HepG2 (cell line): ENCODE measurements around the gene DNAJB12. TPM values are rescaled to one million over a fixed set of nuclear protein-coding genes. Genes with fewer than 3 reads are reported as not detected.
A peak's percentile ranks its signal among the peaks of the same experiment; 100 is the strongest.

Experiments
- ARID3A ChIP-seq: IDR thresholded peaks from 2 replicates; pipeline ENCODE4 v1.6.1; 2012; ENCODE audit warnings: low read depth, low read length, improper control_type of control experiment
- ARNT ChIP-seq: fragments of 450-650 bp; IDR thresholded peaks from 2 replicates; pipeline ENCODE4 v1.6.1; 2017
- ETS1 ChIP-seq: sonication (generic); formaldehyde crosslinking; IDR thresholded peaks from 2 replicates; pipeline ENCODE4 v1.4.0; 2020; ENCODE audit warnings: missing genetic modification reagents
- FOSL2 ChIP-seq: sonication (generic); formaldehyde crosslinking; IDR thresholded peaks from 2 replicates; pipeline ENCODE4 v1.4.0; 2020; ENCODE audit warnings: missing genetic modification reagents
- FOXA3 ChIP-seq: IDR thresholded peaks from 2 replicates; pipeline ENCODE4 v1.6.1; 2016; ENCODE audit warnings: missing genetic modification reagents, missing compliant biosample characterization
- HMG20A ChIP-seq: IDR thresholded peaks from 2 replicates; pipeline ENCODE4 v1.6.1; 2016; ENCODE audit warnings: borderline replicate concordance
- HNRNPL ChIP-seq: fragments of 200-400 bp; formaldehyde crosslinking; IDR thresholded peaks from 2 replicates; pipeline ENCODE4 v1.6.1; 2017; ENCODE audit warnings: mild to moderate bottlenecking, low read depth, low read length
- IRX3 ChIP-seq: sonication (generic); formaldehyde crosslinking; IDR thresholded peaks from 2 replicates; pipeline ENCODE4 v1.8.1; 2023; ENCODE audit warnings: mild to moderate bottlenecking, low read depth, missing genetic modification reagents, borderline replicate concordance
- KAT8 ChIP-seq: IDR thresholded peaks from 2 replicates; pipeline ENCODE4 v1.6.1; 2016; ENCODE audit warnings: missing genetic modification reagents, missing compliant biosample characterization
- KDM1A ChIP-seq: IDR thresholded peaks from 2 replicates; pipeline ENCODE4 v1.6.1; 2016; ENCODE audit warnings: missing compliant biosample characterization
- KLF13 ChIP-seq: sonication (generic); formaldehyde crosslinking; IDR thresholded peaks from 2 replicates; pipeline ENCODE4 v1.4.0; 2020; ENCODE audit warnings: mild to moderate bottlenecking, missing genetic modification reagents
- MEIS2 ChIP-seq: sonication (generic); formaldehyde crosslinking; IDR thresholded peaks from 2 replicates; pipeline ENCODE4 v1.9.0; 2021; ENCODE audit warnings: mild to moderate bottlenecking, missing genetic modification reagents
- SAP130 ChIP-seq: IDR thresholded peaks from 2 replicates; pipeline ENCODE4 v1.6.1; 2016; ENCODE audit warnings: low read depth
- SETDB1 ChIP-seq: sonication (generic); formaldehyde crosslinking; IDR thresholded peaks from 2 replicates; pipeline ENCODE4 v1.5.1; 2020; ENCODE audit warnings: missing genetic modification reagents, mild to moderate bottlenecking, borderline replicate concordance
- SNAI1 ChIP-seq: sonication (generic); formaldehyde crosslinking; IDR thresholded peaks from 2 replicates; pipeline ENCODE4 v1.5.0; 2020; ENCODE audit warnings: mild to moderate bottlenecking, missing genetic modification reagents, borderline replicate concordance
- SUZ12 ChIP-seq: fragments of 150-350 bp; IDR thresholded peaks from 2 replicates; pipeline ENCODE4 v1.6.1; 2014; ENCODE audit warnings: low read depth, low read length
- TAF1 ChIP-seq: sonication (generic); formaldehyde crosslinking; IDR thresholded peaks from 2 replicates; pipeline ENCODE4 v1.4.0; 2020; ENCODE audit warnings: missing genetic modification reagents
- ZFY ChIP-seq: sonication (generic); formaldehyde crosslinking; IDR thresholded peaks from 2 replicates; pipeline ENCODE4 v1.4.0; 2020; ENCODE audit warnings: missing genetic modification reagents
- ZKSCAN1 ChIP-seq: fragments of 150-350 bp; IDR thresholded peaks from 2 replicates; pipeline ENCODE4 v1.6.1; 2014; ENCODE audit warnings: low read length
- ZNF138 ChIP-seq: sonication (generic); formaldehyde crosslinking; IDR thresholded peaks from 2 replicates; pipeline ENCODE4 v1.5.0; 2020; ENCODE audit warnings: mild to moderate bottlenecking, low read depth, missing genetic modification reagents
- ZNF17 ChIP-seq: sonication (generic); formaldehyde crosslinking; IDR thresholded peaks from 2 replicates; pipeline ENCODE4 v1.5.0; 2020; ENCODE audit warnings: mild to moderate bottlenecking, missing genetic modification reagents
- ZNF33B ChIP-seq: sonication (generic); formaldehyde crosslinking; IDR thresholded peaks from 2 replicates; pipeline ENCODE4 v1.5.1; 2020; ENCODE audit warnings: mild to moderate bottlenecking, missing genetic modification reagents
- ZUFSP ChIP-seq: sonication (generic); formaldehyde crosslinking; IDR thresholded peaks from 2 replicates; pipeline ENCODE4 v1.9.0; 2021; ENCODE audit warnings: missing genetic modification reagents, mild to moderate bottlenecking, borderline replicate concordance
- polyA plus RNA-seq, 8 experiments: library from polyadenylated mRNA; depleted of rRNA in 3 of 8; stranded (reverse) in 7 of 8; unstranded in 1 of 8; fragments of >200 nt; fragmentation: Illumina TruSeq in 4 of 8; extraction: Trizol in 4 of 8; gene quantifications; 2 replicates each; pipeline versions ENCODE4 v1.2.1 to v1.2.3, GENCODE V29; 2011 to 2016; ENCODE audit warnings: low read depth in 4 of 8, missing spikeins in 1 of 8, mixed read lengths in 1 of 8; ENCODE audit not compliant: insufficient read depth in 1 of 8
- total RNA-seq, 5 experiments: library from RNA; depleted of rRNA; stranded (reverse); fragments of >200 nt; fragmentation: Illumina TruSeq; extraction: Trizol; gene quantifications; 2 replicates each; pipeline ENCODE4 v1.2.3, GENCODE V29; 2016; ENCODE audit warnings: low read depth in 1 of 5
- TF ChIP-seq, protein P1 (sequence below): sonication (generic); formaldehyde crosslinking; IDR thresholded peaks from 2 replicates; pipeline ENCODE4 v1.4.0; 2020; ENCODE audit warnings: mild to moderate bottlenecking, missing genetic modification reagents

DNAJB12 gene
- total and polyA plus RNA-seq, 2 of the 13 experiments (the other 11 are each of a cell fraction or from before 2014, with no cell fraction given) = 10.8 to 18.2 TPM

GRCh38 chr10:72320676-72321247 lies 34.0 kb downstream of the DNAJB12 start (continued):
- TF ChIP-seq FOSL2 (CRISPR knock-in tag) (peak; percentile 98), TAF1 (CRISPR knock-in tag) (peak; percentile 57; the same call in 1 of the 2 replicates), KLF13 (0 out of 2 replicates have a peak, but pooled peaks have one; percentile 31), SAP130 (CRISPR knock-in tag) (peak; percentile 90), ARNT (no peak), SUZ12 (no peak), ZKSCAN1 (peak; percentile 43; the same call in 1 of the 2 replicates), ZNF33B (CRISPR knock-in tag) (no peak), ZUFSP (CRISPR knock-in tag) (no peak), SETDB1 (no peak), ZNF138 (CRISPR knock-in tag) (no peak), KAT8 (CRISPR knock-in tag) (peak; percentile 71), ARID3A (no peak), MEIS2 (CRISPR knock-in tag) (peak; percentile 52; the same call in 1 of the 2 replicates), KDM1A (CRISPR knock-in tag) (peak; percentile 91), HMG20A (peak; percentile 64), IRX3 (CRISPR knock-in tag) (no peak), ZFY (CRISPR knock-in tag) (peak; percentile 83), ETS1 (CRISPR knock-in tag) (no peak), FOXA3 (CRISPR knock-in tag) (no peak; the same call in none of the 2 replicates), SNAI1 (CRISPR knock-in tag) (no peak), HNRNPL (no peak), ZNF17 (no peak)
- TF ChIP-seq, protein P1, sequence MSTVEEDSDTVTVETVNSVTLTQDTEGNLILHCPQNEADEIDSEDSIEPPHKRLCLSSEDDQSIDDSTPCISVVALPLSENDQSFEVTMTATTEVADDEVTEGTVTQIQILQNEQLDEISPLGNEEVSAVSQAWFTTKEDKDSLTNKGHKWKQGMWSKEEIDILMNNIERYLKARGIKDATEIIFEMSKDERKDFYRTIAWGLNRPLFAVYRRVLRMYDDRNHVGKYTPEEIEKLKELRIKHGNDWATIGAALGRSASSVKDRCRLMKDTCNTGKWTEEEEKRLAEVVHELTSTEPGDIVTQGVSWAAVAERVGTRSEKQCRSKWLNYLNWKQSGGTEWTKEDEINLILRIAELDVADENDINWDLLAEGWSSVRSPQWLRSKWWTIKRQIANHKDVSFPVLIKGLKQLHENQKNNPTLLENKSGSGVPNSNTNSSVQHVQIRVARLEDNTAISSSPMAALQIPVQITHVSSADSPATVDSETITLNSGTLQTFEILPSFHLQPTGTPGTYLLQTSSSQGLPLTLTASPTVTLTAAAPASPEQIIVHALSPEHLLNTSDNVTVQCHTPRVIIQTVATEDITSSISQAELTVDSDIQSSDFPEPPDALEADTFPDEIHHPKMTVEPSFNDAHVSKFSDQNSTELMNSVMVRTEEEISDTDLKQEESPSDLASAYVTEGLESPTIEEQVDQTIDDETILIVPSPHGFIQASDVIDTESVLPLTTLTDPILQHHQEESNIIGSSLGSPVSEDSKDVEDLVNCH (CRISPR knock-in tag) = no peak
